ENCODE measurements around the gene PROX1.

The PROX1 gene

GRCh38 chr1:213972141-213972540 is 15.6 kb upstream of the PROX1 start:
- Mint-ChIP-seq H3K4me3 (no peak overlapping the region), H3K27ac (no peak overlapping the region), H3K36me3 (ENCODE audit: low read depth) (no peaks in the 10 kb centered on the region), H3K27me3 (peaks cover 27% of the 10 kb centered on the region), H3K9me3 (no peaks in the 10 kb centered on the region), H3K4me1 (ENCODE audit: low read depth) (peaks cover 4% of the 10 kb centered on the region)

DNA sequence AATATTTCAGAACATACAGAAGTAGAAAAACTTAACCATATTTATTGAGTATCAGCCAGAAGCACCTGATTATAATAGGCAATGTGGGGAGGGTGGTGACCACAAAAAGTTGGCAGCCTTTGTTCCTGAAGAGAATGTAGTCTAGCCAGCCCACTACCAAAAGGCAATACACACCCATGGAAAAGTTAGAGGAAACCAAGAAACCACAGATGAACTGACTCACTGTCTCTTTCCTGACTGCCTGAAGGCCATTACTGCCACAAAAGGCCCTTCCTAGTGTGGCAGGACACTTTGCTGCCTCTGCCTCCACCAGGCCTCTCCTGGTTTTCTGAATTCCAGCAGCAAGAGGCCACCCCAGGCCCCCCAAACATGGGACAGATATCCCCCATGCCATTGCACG is 14.6 kb upstream of the PROX1 start:
- H3K27ac Mint-ChIP-seq: no peak overlapping the region
- H3K27me3 Mint-ChIP-seq: peaks cover 34% of the 10 kb centered on the region
- H3K9me3 Mint-ChIP-seq: no peaks in the 10 kb centered on the region
- H3K4me3 Mint-ChIP-seq: no peak overlapping the region
- H3K36me3 Mint-ChIP-seq (ENCODE audit: low read depth): no peaks in the 10 kb centered on the region
- peaks cover 4% of the 10 kb centered on the region for H3K4me1 Mint-ChIP-seq (ENCODE audit: low read depth)

- Mint-ChIP-seq H3K9me3 (peaks cover 4% of the 10 kb centered on the region), H3K4me1 (ENCODE audit: low read depth) (peaks cover 4% of the 10 kb centered on the region), H3K27ac (no peak overlapping the region), H3K27me3 (peaks cover 61% of the 10 kb centered on the region), H3K4me3 (no peak overlapping the region), H3K36me3 (ENCODE audit: low read depth) (no peaks in the 10 kb centered on the region)
These were observed 10.9 kb upstream of the PROX1 start for GRCh38 chr1:213976665-213977485.

DNA sequence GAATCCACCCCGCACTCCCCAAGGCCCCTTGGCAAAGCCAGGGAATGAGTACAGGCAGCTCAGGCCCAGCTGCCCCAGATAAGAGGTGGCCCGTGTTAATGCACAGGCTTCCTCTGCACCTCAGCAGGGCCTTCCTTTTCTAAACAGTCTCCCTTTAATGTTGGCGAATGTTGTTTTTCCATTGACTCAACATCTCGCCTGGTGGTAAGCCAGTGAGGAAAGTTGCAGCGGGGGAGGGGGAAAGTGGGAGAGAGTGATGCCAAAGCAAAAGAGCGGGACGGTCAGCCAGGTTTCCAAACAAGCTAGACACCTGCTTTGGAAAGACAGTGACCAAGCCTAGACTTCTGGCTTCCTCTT is 10.3 kb upstream of the PROX1 start:
- Mint-ChIP-seq H3K27ac (no peak overlapping the region), H3K36me3 (ENCODE audit: low read depth) (no peaks in the 10 kb centered on the region), H3K27me3 (peaks cover 67% of the 10 kb centered on the region), H3K4me3 (no peak overlapping the region), H3K9me3 (peaks cover 4% of the 10 kb centered on the region), H3K4me1 (ENCODE audit: low read depth) (peaks cover 9% of the 10 kb centered on the region)

- peaks cover 4% of the 10 kb centered on the region for H3K9me3 Mint-ChIP-seq
These were observed 9.9 kb upstream of the PROX1 start for GRCh38 chr1:213977909-213978308.

GRCh38 chr1:213979751-213980586 is 7.8 kb upstream of the PROX1 start:
- Mint-ChIP-seq H3K27me3 (peaks cover 85% of the 10 kb centered on the region), H3K36me3 (ENCODE audit: low read depth) (no peaks in the 10 kb centered on the region), H3K27ac (no peak overlapping the region), H3K4me3 (no peak overlapping the region), H3K9me3 (peaks cover 4% of the 10 kb centered on the region), H3K4me1 (ENCODE audit: low read depth) (peaks cover 5% of the 10 kb centered on the region)

More at GRCh38 chr1:213977909-213978308, 9.9 kb upstream of the PROX1 start:
- peaks cover 68% of the 10 kb centered on the region for H3K27me3 Mint-ChIP-seq
- H3K4me3 Mint-ChIP-seq: no peak overlapping the region
- H3K4me1 Mint-ChIP-seq (ENCODE audit: low read depth): peaks cover 9% of the 10 kb centered on the region
- H3K27ac Mint-ChIP-seq: no peak overlapping the region
- no peaks in the 10 kb centered on the region for H3K36me3 Mint-ChIP-seq (ENCODE audit: low read depth)

GRCh38 chr1:213980906-213981305 is 6.9 kb upstream of the PROX1 start:
- H3K4me3 Mint-ChIP-seq: no peak overlapping the region
- peaks cover 8% of the 10 kb centered on the region for H3K4me1 Mint-ChIP-seq (ENCODE audit: low read depth)
- H3K27me3 Mint-ChIP-seq: peaks cover 86% of the 10 kb centered on the region
- H3K36me3 Mint-ChIP-seq (ENCODE audit: low read depth): no peaks in the 10 kb centered on the region
- H3K27ac Mint-ChIP-seq: no peak overlapping the region
- peaks cover 4% of the 10 kb centered on the region for H3K9me3 Mint-ChIP-seq

DNA sequence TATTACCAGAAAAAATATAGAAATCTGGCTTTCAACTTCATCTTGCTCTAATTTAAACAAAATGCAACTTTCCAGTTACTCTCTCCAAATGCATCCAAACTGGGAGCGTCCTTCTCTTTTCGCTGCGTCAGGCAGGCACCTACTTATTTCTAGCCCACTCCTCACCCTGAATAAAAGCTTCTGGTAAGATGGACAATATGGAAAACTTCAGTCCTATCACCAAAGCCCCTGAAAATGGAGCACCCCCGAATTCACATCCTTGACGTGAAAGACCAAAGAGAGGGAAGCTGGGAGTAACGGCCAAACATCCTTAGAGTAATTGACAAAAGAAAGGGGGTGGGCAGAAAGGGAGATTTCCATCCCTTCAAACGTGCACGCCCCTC is 5.5 kb upstream of the PROX1 start:
- H3K27me3 Mint-ChIP-seq: peaks cover 88% of the 10 kb centered on the region
- no peak overlapping the region for H3K27ac Mint-ChIP-seq
- H3K9me3 Mint-ChIP-seq: peaks cover 4% of the 10 kb centered on the region
- H3K36me3 Mint-ChIP-seq (ENCODE audit: low read depth): no peaks in the 10 kb centered on the region
- H3K4me1 Mint-ChIP-seq (ENCODE audit: low read depth): peaks cover 15% of the 10 kb centered on the region
- H3K4me3 Mint-ChIP-seq: peak overlapping the region; percentile 14

DNA sequence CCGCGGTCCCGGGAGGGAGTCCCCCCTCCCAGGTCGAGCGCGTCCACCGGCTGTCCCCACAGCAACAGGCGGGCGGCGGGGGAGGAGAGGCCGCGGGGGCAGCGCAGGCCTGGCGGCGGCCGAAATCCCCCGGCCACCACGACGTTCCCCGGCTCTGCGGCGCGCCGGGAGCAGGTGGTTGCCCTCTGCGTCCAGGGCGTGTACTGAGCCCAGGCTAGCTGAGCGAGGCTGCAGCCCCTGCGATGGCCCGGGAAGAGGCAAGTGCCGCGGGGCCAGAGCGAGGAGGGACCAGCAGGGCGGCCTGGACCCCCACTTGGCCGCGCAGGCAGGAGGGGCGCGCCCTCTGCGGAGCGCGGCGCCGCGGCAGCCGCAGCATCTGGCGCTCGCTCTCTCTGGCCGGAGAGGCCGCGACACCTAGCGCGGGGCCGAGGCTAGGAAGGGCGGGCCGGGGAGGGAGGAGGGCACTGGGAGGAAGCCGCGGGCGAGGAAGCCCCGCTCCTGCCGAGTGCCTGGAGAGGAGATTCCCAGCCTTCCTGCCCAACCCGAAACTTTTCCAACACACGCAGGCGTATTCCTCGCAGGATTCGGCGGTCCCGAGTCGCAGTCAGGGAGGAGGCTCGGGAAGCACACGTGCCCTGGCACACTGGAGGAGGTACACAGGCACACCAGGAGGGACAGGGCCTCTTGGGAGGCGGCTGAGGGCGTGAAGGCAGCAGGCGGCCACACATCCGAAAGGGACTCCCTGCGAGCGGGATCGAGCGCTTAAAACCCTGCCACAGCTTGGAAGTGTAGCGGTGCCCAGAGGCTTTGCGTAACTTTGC is 4.9 kb upstream of the PROX1 start:
- H3K36me3 Mint-ChIP-seq (ENCODE audit: low read depth): no peaks in the 10 kb centered on the region
- peaks cover 87% of the 10 kb centered on the region for H3K27me3 Mint-ChIP-seq
- no peak overlapping the region for H3K4me3 Mint-ChIP-seq
- peaks cover 18% of the 10 kb centered on the region for H3K4me1 Mint-ChIP-seq (ENCODE audit: low read depth)
- no peak overlapping the region for H3K27ac Mint-ChIP-seq
- peaks cover 4% of the 10 kb centered on the region for H3K9me3 Mint-ChIP-seq

DNA sequence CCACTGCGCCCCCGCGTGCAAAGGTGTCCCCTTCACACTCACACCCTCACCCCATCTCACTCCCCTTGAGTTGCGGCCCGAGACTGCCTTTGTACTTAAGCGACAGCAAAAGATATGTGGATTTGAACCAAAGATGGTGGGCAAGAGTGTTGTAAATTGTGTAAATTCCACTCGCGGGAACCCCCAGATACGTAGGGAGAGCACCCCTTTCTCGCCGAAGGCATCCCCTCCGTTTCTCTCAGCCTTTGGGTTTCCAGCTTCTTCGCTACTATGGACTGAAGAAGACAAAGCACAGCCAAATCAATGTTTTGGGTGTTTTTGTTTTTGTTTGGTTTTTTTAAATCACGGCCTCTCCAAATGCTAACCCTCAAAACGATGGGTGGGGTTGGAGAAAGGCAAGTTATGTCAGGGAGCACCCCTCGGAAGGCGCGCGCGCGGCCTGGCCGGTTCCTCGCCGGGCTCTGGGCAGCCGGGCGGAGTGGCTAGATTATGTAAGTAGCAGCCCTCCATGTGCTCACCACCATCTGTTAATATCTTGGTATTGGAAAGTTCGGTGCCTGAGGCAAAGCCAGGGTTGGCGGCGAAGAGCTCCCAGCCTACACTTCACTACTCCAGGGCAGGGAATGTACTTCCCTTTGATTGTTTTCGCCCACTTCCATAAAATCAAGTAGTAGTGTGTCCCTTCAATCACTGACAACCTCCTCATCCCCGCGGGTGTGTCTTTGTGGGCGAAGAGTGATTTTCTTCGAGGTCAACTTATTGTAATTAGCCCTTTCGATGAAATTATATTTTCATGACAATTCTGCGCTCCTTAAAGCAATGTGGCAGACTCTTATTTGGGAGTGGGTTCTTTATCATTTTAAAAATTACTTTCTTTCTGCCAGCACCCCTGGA is 4.0 kb upstream of the PROX1 start:
- Mint-ChIP-seq H3K4me1 (ENCODE audit: low read depth) (peaks cover 26% of the 10 kb centered on the region), H3K4me3 (no peak overlapping the region), H3K27me3 (peaks cover 87% of the 10 kb centered on the region), H3K9me3 (peaks cover 4% of the 10 kb centered on the region), H3K27ac (no peak overlapping the region), H3K36me3 (ENCODE audit: low read depth) (peaks cover 4% of the 10 kb centered on the region)

- H3K27ac Mint-ChIP-seq: no peak overlapping the region
- peaks cover 34% of the 10 kb centered on the region for H3K4me1 Mint-ChIP-seq (ENCODE audit: low read depth)
- H3K27me3 Mint-ChIP-seq: peaks cover 87% of the 10 kb centered on the region
- peaks cover 4% of the 10 kb centered on the region for H3K36me3 Mint-ChIP-seq (ENCODE audit: low read depth)
- peaks cover under 1% of the 10 kb centered on the region for H3K9me3 Mint-ChIP-seq
- no peak overlapping the region for H3K4me3 Mint-ChIP-seq
These were observed 3.2 kb upstream of the PROX1 start for GRCh38 chr1:213984387-213985208.

- Mint-ChIP-seq H3K36me3 (ENCODE audit: low read depth) (peaks cover 4% of the 10 kb centered on the region), H3K9me3 (no peaks in the 10 kb centered on the region), H3K27me3 (peaks cover 92% of the 10 kb centered on the region), H3K27ac (no peak overlapping the region), H3K4me1 (ENCODE audit: low read depth) (peaks cover 34% of the 10 kb centered on the region), H3K4me3 (peak overlapping the region; percentile 0)
These were observed 2.4 kb upstream of the PROX1 start for GRCh38 chr1:213985209-213986019.
